Measurements from ENCODE around the gene MADCAM1. TPM values are rescaled to one million over a fixed set of nuclear protein-coding genes. Genes with fewer than 3 reads are reported as not detected.

Gene MADCAM1
- total and polyA plus RNA-seq, 2 of the 8 experiments (the other 6 are each of a cell fraction or from before 2014, with no cell fraction given) = 2.3 to 3.0 TPM

DNA sequence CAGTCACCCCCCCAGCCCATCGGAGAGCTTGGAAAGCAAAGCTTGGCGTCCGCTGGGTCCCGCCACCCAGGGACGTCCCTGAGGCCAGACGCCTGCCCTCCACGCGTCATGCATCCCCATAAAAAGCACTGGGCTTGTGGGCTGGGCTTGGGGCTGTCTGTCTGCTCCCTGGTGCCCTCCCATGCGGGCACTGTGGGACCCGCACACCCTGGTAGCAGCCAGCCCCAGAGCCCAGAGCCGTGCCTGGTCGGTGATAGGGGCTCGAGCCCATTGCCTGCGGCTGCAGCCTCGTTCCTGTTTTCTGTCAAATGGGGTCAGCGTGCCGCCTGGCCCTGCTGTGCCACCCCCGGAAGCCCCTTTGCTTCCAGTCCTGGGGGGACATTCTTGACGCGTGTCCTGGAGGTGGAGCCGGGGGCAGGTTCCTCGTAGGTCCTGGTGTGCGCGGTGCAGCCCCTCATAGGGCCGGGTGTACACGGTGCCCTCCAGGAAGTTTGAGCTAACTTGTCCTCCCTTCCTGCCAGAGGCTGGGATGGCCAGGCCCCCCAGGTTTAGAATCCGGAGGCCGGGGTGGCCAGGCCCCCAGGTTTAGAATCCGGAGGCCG, 43.2 kb downstream of the MADCAM1 start:
- Histone ChIP-seq H3K79me2 (ENCODE audit: control insufficient read depth in 1 of 2, insufficient read depth in 2 of 2, low read length in 2 of 2) (peaks cover 0 to 12% of the 10 kb centered on the region in 2 experiments; a peak in 2 of 4 replicates), H4K20me1 (replicated peaks in 1 of 2; ENCODE audit: control insufficient read depth in 1 of 2, insufficient read depth in 2 of 2, low read length in 2 of 2) (peaks cover 10 to 32% of the 10 kb centered on the region in 2 experiments), H3K4me1 (replicated peaks in 1 of 4; ENCODE audit: control insufficient read depth in 3 of 4, insufficient read depth in 4 of 4, low read length in 3 of 4) (no peaks in the 10 kb centered on the region; a peak in 1 of 7 replicates), H3K4ac (replicated peaks; ENCODE audit: insufficient read length, low read depth, low read length) (no peak overlapping the region), H4K8ac (ENCODE audit: extremely low read depth, insufficient read depth, low read length) (no peak overlapping the region; the same call in 1 of the 2 replicates), H2BK15ac (ENCODE audit: low read length) (no peak overlapping the region), H3K79me1 (ENCODE audit: low read depth, low read length) (peaks cover 21% of the 10 kb centered on the region), H3K9me3 (ENCODE audit: insufficient read depth in 2 of 2, low read depth in 1 of 2, low read length in 1 of 2) (no peaks in the 10 kb centered on the region), H2BK20ac (ENCODE audit: low read length) (no peak overlapping the region), H3K4me2 (ENCODE audit: insufficient read depth in 1 of 2, low read depth in 2 of 2, low read length in 2 of 2) (no peak overlapping the region), H4K5ac (ENCODE audit: insufficient read length, low read depth, low read length) (no peak overlapping the region), H3K23me2 (ENCODE audit: low read depth, low read length) (no peaks in the 10 kb centered on the region), H3K4me3 (ENCODE audit: extremely low read depth in 1 of 4, insufficient read depth in 2 of 4, low read depth in 3 of 4, low read length in 4 of 4) (no peak overlapping the region), H3K9ac (replicated peaks in 1 of 4; ENCODE audit: extremely low read depth in 1 of 4, low read depth in 3 of 4, low read length in 3 of 4) (no peak overlapping the region), H3K36me3 (ENCODE audit: control insufficient read depth in 2 of 4, insufficient read depth in 4 of 4, low read length in 3 of 4) (peaks cover 8 to 49% (median 25%) of the 10 kb centered on the region in 4 experiments; a peak in 6 of 8 replicates), H3K18ac (ENCODE audit: extremely low read depth, low read length) (no peak overlapping the region), H3K27me3 (replicated peaks in 1 of 4; ENCODE audit: control insufficient read depth in 3 of 4, extremely low read depth in 1 of 4, insufficient read depth in 3 of 4, low read length in 3 of 4) (no peaks in the 10 kb centered on the region), H4K91ac (replicated peaks; ENCODE audit: insufficient read length, low read length) (no peak overlapping the region), H3K23ac (ENCODE audit: insufficient read length) (no peak overlapping the region), H2AFZ (ENCODE audit: low read length) (no peak overlapping the region), H2AK5ac (ENCODE audit: low read depth, low read length) (no peak overlapping the region), H2BK12ac (ENCODE audit: low read depth, low read length) (no peak overlapping the region), H3K56ac (replicated peaks; ENCODE audit: insufficient read length, low read depth, low read length) (no peak overlapping the region), H3K27ac (ENCODE audit: low read depth, low read length) (no peak overlapping the region), H2BK5ac (ENCODE audit: low read depth, low read length) (no peak overlapping the region), H2BK120ac (replicated peaks; ENCODE audit: low read depth, low read length) (no peak overlapping the region), H3K14ac (ENCODE audit: insufficient read length) (no peak overlapping the region)
- POLR2A ChIA-PET (ENCODE audit: partially characterized antibody) = interaction anchor here (0.6 to 2.0 kb wide), 3 partner anchors 8 to 274 kb away, joined by 3 to 6 read pairs (median 3); no protein-coding TSS in a partner anchor
- FAIRE-seq (no peak), DNase-seq (ENCODE audit: low read depth in 1 of 2, low spot score in 2 of 2) (no peak)
- 89% methylated on average over 14 of the region's 30 CpGs; no CpG with 5 or more reads in 1 of the 2 experiments for WGBS, 2 experiments (ENCODE audit: extremely low coverage in 1 of 2, insufficient coverage in 1 of 2, insufficient read length in 1 of 2, insufficient replicate concordance in 2 of 2, low coverage in 1 of 2, low lambda C conversion rate in 2 of 2, missing lambda C conversion rate in 1 of 2)
- CTCF ChIA-PET (ENCODE audit: partially characterized antibody) = no interaction called here
